Liver (tissue), 9 donors: ENCODE measurements around the gene CAPZB. TPM values are rescaled to one million over a fixed set of nuclear protein-coding genes. Genes with fewer than 3 reads are reported as not detected.

Experiments used
- DNase-seq: peaks from one replicate; pipeline ENCODE4 v3.0.0-alpha.2; 2017; ENCODE audit warnings: low spot score
- H3K27ac ChIP-seq, 2 donors: one replicate each; pipeline ENCODE4 v1.7.0; 2013; ENCODE audit warnings: inconsistent platforms in 2 of 2, low read length in 2 of 2, control low read depth in 1 of 2, low read depth in 1 of 2, mild to moderate bottlenecking in 1 of 2
- H3K27me3 ChIP-seq, 4 donors: one replicate each; pipeline versions ENCODE4 v1.6.1 to v1.7.0; 2013; ENCODE audit warnings: low read length in 3 of 4, inconsistent platforms in 1 of 4, mild to moderate bottlenecking in 1 of 4, moderate library complexity in 1 of 4; ENCODE audit not compliant: control insufficient read depth in 4 of 4, insufficient read depth in 4 of 4
- H3K36me3 ChIP-seq, 4 donors: one replicate each; pipeline versions ENCODE4 v1.6.1 to v1.7.0; 2013; ENCODE audit warnings: low read length in 3 of 4, mild to moderate bottlenecking in 3 of 4, low read depth in 1 of 4, moderate library complexity in 1 of 4; ENCODE audit not compliant: control insufficient read depth in 4 of 4, insufficient read depth in 3 of 4
- H3K4me1 ChIP-seq, 4 donors: one replicate each; pipeline versions ENCODE4 v1.6.1 to v1.7.0; 2013; ENCODE audit warnings: low read length in 3 of 4, mild to moderate bottlenecking in 3 of 4, moderate library complexity in 1 of 4; ENCODE audit not compliant: control insufficient read depth in 4 of 4, insufficient read depth in 4 of 4
- H3K4me3 ChIP-seq, 3 donors: one replicate each; pipeline versions ENCODE4 v1.6.1 to v1.7.0; 2013; ENCODE audit warnings: low read length in 3 of 3, control low read depth in 1 of 3, low read depth in 1 of 3, mild to moderate bottlenecking in 1 of 3
- H3K9ac ChIP-seq, 2 donors: one replicate each; pipeline ENCODE4 v1.7.0; 2013; ENCODE audit warnings: low read length in 2 of 2, mild to moderate bottlenecking in 2 of 2, moderate library complexity in 2 of 2, control low read depth in 1 of 2, low read depth in 1 of 2
- H3K9me3 ChIP-seq, 4 donors: one replicate each; pipeline versions ENCODE4 v1.6.1 to v1.7.0; 2013; ENCODE audit warnings: low read length in 3 of 4; ENCODE audit not compliant: control insufficient read depth in 4 of 4
- CTCF ChIP-seq: fragments of 150-350 bp; IDR thresholded peaks from 2 replicates; pipeline ENCODE4 v1.5.1; 2017; ENCODE audit warnings: improper control_type of control experiment, low read depth, low read length; ENCODE audit not compliant: missing input control
- EGR1 ChIP-seq, 2 donors: IDR thresholded peaks; 2 replicates each; pipeline ENCODE4 v1.6.1; 2016 to 2018; ENCODE audit warnings: antibody characterized with exemption in 2 of 2, low read depth in 2 of 2
- FOXA1 ChIP-seq: IDR thresholded peaks from 2 replicates; pipeline ENCODE4 v1.6.1; 2016; ENCODE audit warnings: antibody characterized with exemption
- FOXA2 ChIP-seq: IDR thresholded peaks from 2 replicates; pipeline ENCODE4 v1.6.1; 2016; ENCODE audit warnings: antibody characterized with exemption
- GABPA ChIP-seq, 2 donors: IDR thresholded peaks in 1 of 2; conservative IDR thresholded peaks in 1 of 2; 2 replicates each; pipeline ENCODE4 v1.6.1; 2016; ENCODE audit warnings: antibody characterized with exemption in 2 of 2, mild to moderate bottlenecking in 1 of 2, moderate library complexity in 1 of 2
- HNF4A ChIP-seq, 2 donors: conservative IDR thresholded peaks; 2 replicates each; pipeline ENCODE4 v1.6.1; 2016; ENCODE audit warnings: antibody characterized with exemption in 2 of 2, mild to moderate bottlenecking in 2 of 2
- HNF4G ChIP-seq: IDR thresholded peaks from 2 replicates; pipeline ENCODE4 v1.6.1; 2016; ENCODE audit warnings: antibody characterized with exemption
- JUND ChIP-seq, 2 donors: IDR thresholded peaks; 2 replicates each; pipeline ENCODE4 v1.6.1; 2016; ENCODE audit warnings: antibody characterized with exemption in 2 of 2
- MAX ChIP-seq: IDR thresholded peaks from 2 replicates; pipeline ENCODE4 v1.6.1; 2016; ENCODE audit warnings: antibody characterized with exemption
- NR2F2 ChIP-seq: IDR thresholded peaks from 2 replicates; pipeline ENCODE4 v1.6.1; 2016; ENCODE audit warnings: antibody characterized with exemption
- RAD21 ChIP-seq, 2 donors: IDR thresholded peaks; 2 replicates each; pipeline ENCODE4 v1.6.1; 2016; ENCODE audit warnings: antibody characterized with exemption in 2 of 2, mild to moderate bottlenecking in 2 of 2
- REST ChIP-seq: IDR thresholded peaks from 2 replicates; pipeline ENCODE4 v1.6.1; 2016; ENCODE audit warnings: antibody characterized with exemption, mild to moderate bottlenecking
- RXRA ChIP-seq, 2 donors: IDR thresholded peaks; 2 replicates each; pipeline ENCODE4 v1.6.1; 2017 to 2018; ENCODE audit warnings: antibody characterized with exemption in 2 of 2, mild to moderate bottlenecking in 1 of 2
- SP1 ChIP-seq: IDR thresholded peaks from 2 replicates; pipeline ENCODE4 v1.6.1; 2018; ENCODE audit warnings: antibody characterized with exemption, mild to moderate bottlenecking
- TAF1 ChIP-seq: conservative IDR thresholded peaks from 2 replicates; pipeline ENCODE4 v1.6.1; 2016; ENCODE audit warnings: antibody characterized with exemption, mild to moderate bottlenecking
- YY1 ChIP-seq: IDR thresholded peaks from 2 replicates; pipeline ENCODE4 v1.6.1; 2016; ENCODE audit warnings: antibody characterized with exemption, mild to moderate bottlenecking
- ZBTB33 ChIP-seq: IDR thresholded peaks from 2 replicates; pipeline ENCODE4 v1.6.1; 2016; ENCODE audit warnings: antibody characterized with exemption
- WGBS: extraction: QIAGEN DNeasy Blood & Tissue Kit; methylation state at CpG from one replicate; pipeline ENCODE4 v1.1.7; 2013; 5-methylcytosine and 5-hydroxymethylcytosine counted together
- polyA plus RNA-seq, 2 donors: library from polyadenylated mRNA; stranded (reverse) in 1 of 2; unstranded in 1 of 2; fragments of 200-250 nt in 1 of 2; fragments of >200 nt in 1 of 2; fragmentation: Nextera tagmentation in 1 of 2; extraction: Ambion mirVana in 1 of 2; gene quantifications; one replicate each; pipeline versions ENCODE4 v1.2.1 to v1.2.3, GENCODE V29; 2013 to 2015
- total RNA-seq, 2 donors: library from RNA; depleted of rRNA; stranded (reverse); fragments of >200 nt; gene quantifications; one replicate each; pipeline ENCODE4 v1.2.3, GENCODE V29; 2014
- TF ChIP-seq, protein P1 (sequence below): IDR thresholded peaks from 2 replicates; pipeline ENCODE4 v1.6.1; 2016; ENCODE audit warnings: antibody characterized with exemption
- donor health status: healthy.
- donor health status: healthy.
- donor health status: healthy.
- donor health status: healthy.
- donor health status: healthy.

CAPZB gene
- total and polyA plus RNA-seq, 4 donors, result 38.3 to 98.9 (median 51.1) TPM

- H3K27ac ChIP-seq, result peak overlapping the region in 1 of 2 donors; percentile 25
- TF ChIP-seq MAX (no peak), NR2F2 (no peak), GABPA (IDR thresholded peaks at IDR 0.05 in 1 of 2, conservative IDR thresholded peaks at IDR 0.05 in 1 of 2) (no peak), ZBTB33 (no peak), HNF4A (conservative IDR thresholded peaks at IDR 0.05) (peak; percentile 80 to 90), HNF4G (peak; percentile 80), SP1 (peak; percentile 65), YY1 (no peak), REST (no peak), RAD21 (IDR thresholded peaks at IDR 0.05) (peak; percentile 67 to 77), JUND (IDR thresholded peaks at IDR 0.05) (no peak), FOXA2 (no peak), CTCF (peak; percentile 35), FOXA1 (no peak), TAF1 (no peak), RXRA (IDR thresholded peaks at IDR 0.05) (peak; percentile 13 to 55), EGR1 (IDR thresholded peaks at IDR 0.05; ENCODE audit: low read depth in 2 of 2) (no peak)
- TF ChIP-seq, protein P1, sequence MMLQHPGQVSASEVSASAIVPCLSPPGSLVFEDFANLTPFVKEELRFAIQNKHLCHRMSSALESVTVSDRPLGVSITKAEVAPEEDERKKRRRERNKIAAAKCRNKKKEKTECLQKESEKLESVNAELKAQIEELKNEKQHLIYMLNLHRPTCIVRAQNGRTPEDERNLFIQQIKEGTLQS, result no peak
- peaks cover 3 to 26% (median 22%) of the 10 kb centered on the region in 4 donors for H3K4me1 ChIP-seq
- H3K27me3 ChIP-seq, result no peaks in the 10 kb centered on the region
- peaks cover 0 to 9% (median 0%) of the 10 kb centered on the region in 4 donors for H3K36me3 ChIP-seq
- H3K4me3 ChIP-seq, result no peak overlapping the region
- 66% methylated on average over 4 of the region's 4 CpGs for WGBS
- no peak overlapping the region for H3K9ac ChIP-seq
- no peak for DNase-seq
- H3K9me3 ChIP-seq, result no peaks in the 10 kb centered on the region
These were observed 98.3 kb downstream of the CAPZB start for GRCh38 chr1:19387045-19387467.
